ENCODE data around the gene SLC66A2.

DNA sequence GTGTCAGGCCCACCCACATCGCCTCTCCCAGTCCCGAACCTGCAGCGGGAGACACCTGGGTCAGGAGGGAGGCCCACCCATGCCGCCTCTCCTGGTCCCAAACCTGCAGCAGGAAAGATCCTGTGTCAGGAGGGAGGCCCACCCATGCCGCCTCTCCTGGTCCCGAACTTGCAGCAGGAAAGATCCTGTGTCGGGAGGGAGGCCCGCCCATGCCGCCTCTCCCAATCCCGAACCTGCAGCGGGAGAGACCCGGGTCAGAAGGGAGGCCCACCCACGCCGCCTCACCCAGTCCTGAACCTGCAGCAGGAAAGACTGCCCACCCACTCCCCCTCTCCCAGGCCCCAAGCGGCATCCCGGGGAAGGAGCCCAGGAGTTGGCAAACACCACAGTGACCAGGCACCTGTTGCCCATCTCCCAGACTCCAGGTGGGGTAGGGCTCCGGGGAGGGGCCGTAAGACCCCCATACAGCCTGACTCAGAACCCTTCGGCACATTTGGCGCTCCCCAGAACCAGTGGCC is 7.8 kb downstream of the SLC66A2 start:
- TF ChIP-seq, protein P1, sequence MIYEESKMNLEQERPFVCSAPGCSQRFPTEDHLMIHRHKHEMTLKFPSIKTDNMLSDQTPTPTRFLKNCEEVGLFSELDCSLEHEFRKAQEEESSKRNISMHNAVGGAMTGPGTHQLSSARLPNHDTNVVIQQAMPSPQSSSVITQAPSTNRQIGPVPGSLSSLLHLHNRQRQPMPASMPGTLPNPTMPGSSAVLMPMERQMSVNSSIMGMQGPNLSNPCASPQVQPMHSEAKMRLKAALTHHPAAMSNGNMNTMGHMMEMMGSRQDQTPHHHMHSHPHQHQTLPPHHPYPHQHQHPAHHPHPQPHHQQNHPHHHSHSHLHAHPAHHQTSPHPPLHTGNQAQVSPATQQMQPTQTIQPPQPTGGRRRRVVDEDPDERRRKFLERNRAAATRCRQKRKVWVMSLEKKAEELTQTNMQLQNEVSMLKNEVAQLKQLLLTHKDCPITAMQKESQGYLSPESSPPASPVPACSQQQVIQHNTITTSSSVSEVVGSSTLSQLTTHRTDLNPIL (CRISPR knock-in tag; IDR thresholded peaks at IDR 0.05; ENCODE audit: low read depth) = no peak
- TF ChIP-seq TOX (CRISPR knock-in tag; IDR thresholded peaks at IDR 0.05; ENCODE audit: borderline replicate concordance) (no peak), ZNF8 (CRISPR knock-in tag; IDR thresholded peaks at IDR 0.05) (no peak), ZFP30 (CRISPR knock-in tag; IDR thresholded peaks at IDR 0.05) (no peak), ZNF70 (CRISPR knock-in tag; IDR thresholded peaks at IDR 0.05) (no peak), ZFP3 (CRISPR knock-in tag; IDR thresholded peaks at IDR 0.05) (no peak), GLIS3 (CRISPR knock-in tag; IDR thresholded peaks at IDR 0.05) (no peak), ESRRG (CRISPR knock-in tag; IDR thresholded peaks at IDR 0.05) (no peak), ZC3H10 (CRISPR knock-in tag; IDR thresholded peaks at IDR 0.05) (no peak), PPARA (CRISPR knock-in tag; IDR thresholded peaks at IDR 0.05; ENCODE audit: borderline replicate concordance) (no peak)
- TF ChIP-seq, protein P2, sequence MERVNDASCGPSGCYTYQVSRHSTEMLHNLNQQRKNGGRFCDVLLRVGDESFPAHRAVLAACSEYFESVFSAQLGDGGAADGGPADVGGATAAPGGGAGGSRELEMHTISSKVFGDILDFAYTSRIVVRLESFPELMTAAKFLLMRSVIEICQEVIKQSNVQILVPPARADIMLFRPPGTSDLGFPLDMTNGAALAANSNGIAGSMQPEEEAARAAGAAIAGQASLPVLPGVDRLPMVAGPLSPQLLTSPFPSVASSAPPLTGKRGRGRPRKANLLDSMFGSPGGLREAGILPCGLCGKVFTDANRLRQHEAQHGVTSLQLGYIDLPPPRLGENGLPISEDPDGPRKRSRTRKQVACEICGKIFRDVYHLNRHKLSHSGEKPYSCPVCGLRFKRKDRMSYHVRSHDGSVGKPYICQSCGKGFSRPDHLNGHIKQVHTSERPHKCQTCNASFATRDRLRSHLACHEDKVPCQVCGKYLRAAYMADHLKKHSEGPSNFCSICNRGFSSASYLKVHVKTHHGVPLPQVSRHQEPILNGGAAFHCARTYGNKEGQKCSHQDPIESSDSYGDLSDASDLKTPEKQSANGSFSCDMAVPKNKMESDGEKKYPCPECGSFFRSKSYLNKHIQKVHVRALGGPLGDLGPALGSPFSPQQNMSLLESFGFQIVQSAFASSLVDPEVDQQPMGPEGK (CRISPR knock-in tag; IDR thresholded peaks at IDR 0.05; ENCODE audit: borderline replicate concordance) = no peak
- TF ChIP-seq, protein P3, sequence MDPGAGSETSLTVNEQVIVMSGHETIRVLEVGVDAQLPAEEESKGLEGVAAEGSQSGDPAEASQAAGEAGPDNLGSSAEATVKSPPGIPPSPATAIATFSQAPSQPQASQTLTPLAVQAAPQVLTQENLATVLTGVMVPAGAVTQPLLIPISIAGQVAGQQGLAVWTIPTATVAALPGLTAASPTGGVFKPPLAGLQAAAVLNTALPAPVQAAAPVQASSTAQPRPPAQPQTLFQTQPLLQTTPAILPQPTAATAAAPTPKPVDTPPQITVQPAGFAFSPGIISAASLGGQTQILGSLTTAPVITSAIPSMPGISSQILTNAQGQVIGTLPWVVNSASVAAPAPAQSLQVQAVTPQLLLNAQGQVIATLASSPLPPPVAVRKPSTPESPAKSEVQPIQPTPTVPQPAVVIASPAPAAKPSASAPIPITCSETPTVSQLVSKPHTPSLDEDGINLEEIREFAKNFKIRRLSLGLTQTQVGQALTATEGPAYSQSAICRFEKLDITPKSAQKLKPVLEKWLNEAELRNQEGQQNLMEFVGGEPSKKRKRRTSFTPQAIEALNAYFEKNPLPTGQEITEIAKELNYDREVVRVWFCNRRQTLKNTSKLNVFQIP (CRISPR knock-in tag; IDR thresholded peaks at IDR 0.05; ENCODE audit: borderline replicate concordance, low read depth) = no peak

Measured in SK-N-SH treated with all-trans-retinoic acid at 6 μM for 48 hours (cell line).